Measurements from ENCODE around the gene IMP4.
A peak's percentile ranks its signal among the peaks of the same experiment; 100 is the strongest.

The IMP4 gene

GRCh38 chr2:130378206-130378897, 35.7 kb downstream of the IMP4 start:
- DNase-seq: no peak

GRCh38 chr2:130378898-130379214, 36.2 kb downstream of the IMP4 start:
- DNase-seq: no peak

- DNase-seq: no peak
These were observed 37.6 kb downstream of the IMP4 start for GRCh38 chr2:130380096-130380934.

- no peak for DNase-seq
These were observed 38.4 kb downstream of the IMP4 start for GRCh38 chr2:130381145-130381544.

GRCh38 chr2:130381619-130382018, 38.9 kb downstream of the IMP4 start:
- no peak for DNase-seq

- no peak for DNase-seq
These were observed 39.7 kb downstream of the IMP4 start for GRCh38 chr2:130382313-130382917.

GRCh38 chr2:130385709-130386108, 43.0 kb downstream of the IMP4 start:
- DNase-seq: no peak

- no peak for DNase-seq
These were observed 44.3 kb downstream of the IMP4 start for GRCh38 chr2:130387071-130387400.

GRCh38 chr2:130387804-130388203, 45.1 kb downstream of the IMP4 start:
- DNase-seq: no peak

- no peak for DNase-seq
These were observed 45.7 kb downstream of the IMP4 start for GRCh38 chr2:130388221-130388907.

- DNase-seq: no peak
These were observed 46.7 kb downstream of the IMP4 start for GRCh38 chr2:130389358-130389757.

GRCh38 chr2:130389783-130390182, 47.1 kb downstream of the IMP4 start:
- DNase-seq: no peak

- DNase-seq: no peak
These were observed 47.9 kb downstream of the IMP4 start for GRCh38 chr2:130390460-130391057.

GRCh38 chr2:130391058-130391871, 48.6 kb downstream of the IMP4 start:
- DNase-seq: peak; percentile 38

- no peak for DNase-seq
These were observed 49.4 kb downstream of the IMP4 start for GRCh38 chr2:130391872-130392670.

GRCh38 chr2:130393318-130393910, 50.7 kb downstream of the IMP4 start:
- DNase-seq: no peak
